Left ventricle myocardium inferior (tissue), 1 donor: ENCODE data around the gene TRIM28. TPM values are rescaled to one million over a fixed set of nuclear protein-coding genes. Genes with fewer than 3 reads are reported as not detected.
"Not testable (repeated sequence)": the region's sequence is repeated elsewhere in the genome, so short reads cannot be mapped to it uniquely, and the experiment has no call there.

ENCODE experiments used
- DNase-seq: peaks from one replicate; pipeline ENCODE4 v3.0.0-alpha.2; 2020
- H3K27ac ChIP-seq: fragments of 200-600 bp; replicated peaks from 2 replicates; pipeline ENCODE4 v1.8.0; 2021
- H3K27me3 ChIP-seq: fragments of 200-600 bp; 2 replicates; pipeline ENCODE4 v1.8.0; 2021; ENCODE audit warnings: low read depth
- H3K36me3 ChIP-seq: fragments of 200-600 bp; 2 replicates; pipeline ENCODE4 v1.8.0; 2021
- H3K4me1 ChIP-seq: fragments of 200-600 bp; 2 replicates; pipeline ENCODE4 v1.8.0; 2021
- H3K4me3 ChIP-seq: fragments of 200-600 bp; 2 replicates; pipeline ENCODE4 v1.8.0; 2021; ENCODE audit warnings: mild to moderate bottlenecking, moderate library complexity
- H3K9me3 ChIP-seq: fragments of 200-600 bp; replicated peaks from 2 replicates; pipeline ENCODE4 v1.8.0; 2021
- intact Hi-C: fragments of 100-400 bp; cut with micrococcal nuclease; formaldehyde crosslinking; loops from one replicate; pipeline ENCODE4 v1.11.0; 2022
- total RNA-seq: library from RNA; stranded (reverse); fragmentation: NEBNext Ultra II Directional; extraction: Animal tissue kit (Norgen Biotek cat#: 25700); gene quantifications from one replicate; pipeline ENCODE4 v1.2.1, GENCODE V29; 2021
- TF ChIP-seq, protein P1 (sequence below): fragments of 200-600 bp; IDR thresholded peaks from 2 replicates; pipeline ENCODE4 v1.8.0; 2021; ENCODE audit warnings: antibody characterized with exemption, mild to moderate bottlenecking, borderline replicate concordance
- donor health status: DM: no; HTN: yes; CAD: no; lungs with severe emphysema.

TRIM28 gene
- total RNA-seq, 1 donor from 2014 or later, result 136 TPM

DNA sequence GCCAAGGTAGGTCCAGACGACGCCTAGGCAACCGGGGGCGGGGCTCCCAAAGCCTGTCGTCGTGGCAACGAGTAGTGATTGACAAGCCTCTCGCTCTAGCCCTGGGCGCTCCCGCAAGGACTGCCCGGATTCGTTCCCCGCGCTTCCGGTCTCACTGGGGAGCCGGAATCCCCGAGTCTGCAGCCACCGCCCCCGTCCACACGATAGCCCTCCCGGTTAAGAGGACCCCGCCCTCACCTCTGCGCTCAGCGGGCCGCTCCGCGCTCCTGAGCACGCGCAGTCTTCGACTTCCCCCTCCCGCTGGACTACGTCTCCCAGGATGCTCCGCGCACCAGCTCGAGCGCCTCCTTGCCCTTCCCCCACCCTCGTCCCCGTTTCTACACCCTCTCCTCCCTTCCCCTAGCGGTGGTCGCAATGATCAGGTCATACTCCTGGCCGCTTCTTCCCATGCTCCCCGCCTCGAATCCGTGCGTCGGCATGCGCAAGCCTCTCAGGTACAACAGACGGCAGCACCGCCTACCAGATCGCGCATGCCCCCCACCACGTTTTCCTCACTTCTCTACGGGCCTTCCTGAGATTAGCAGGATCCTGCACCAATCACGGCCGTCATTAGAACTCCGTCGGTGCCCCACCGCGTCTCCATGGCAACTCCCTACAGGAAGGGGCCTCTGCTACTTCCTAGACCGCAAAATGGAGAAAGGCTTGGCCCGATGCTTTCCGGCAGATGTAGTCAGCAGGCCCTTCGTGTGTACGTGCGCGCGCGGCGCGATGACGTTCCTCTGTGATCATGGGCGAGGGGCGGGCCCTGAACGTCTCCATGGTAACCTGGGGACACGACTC, 29.2 kb downstream of the TRIM28 start, which contains the start of gene MZF1:
MZF1 (minus strand) TSS at position 518 of the 840 bp plus-strand sequence. CDS start 1,946 bp downstream, outside the sequence.
- intact Hi-C loops, result no loop called here
- Histone ChIP-seq H3K27me3 (no peaks in the 10 kb centered on the region), H3K4me3 (peak within 1 kb of the TSS; percentile 80), H3K27ac (peak within 1 kb of the TSS; percentile 95), H3K36me3 (peaks cover 27% of the 10 kb centered on the region), H3K9me3 (no peaks in the 10 kb centered on the region), H3K4me1 (peaks cover 46% of the 10 kb centered on the region)
- TF ChIP-seq, protein P1, sequence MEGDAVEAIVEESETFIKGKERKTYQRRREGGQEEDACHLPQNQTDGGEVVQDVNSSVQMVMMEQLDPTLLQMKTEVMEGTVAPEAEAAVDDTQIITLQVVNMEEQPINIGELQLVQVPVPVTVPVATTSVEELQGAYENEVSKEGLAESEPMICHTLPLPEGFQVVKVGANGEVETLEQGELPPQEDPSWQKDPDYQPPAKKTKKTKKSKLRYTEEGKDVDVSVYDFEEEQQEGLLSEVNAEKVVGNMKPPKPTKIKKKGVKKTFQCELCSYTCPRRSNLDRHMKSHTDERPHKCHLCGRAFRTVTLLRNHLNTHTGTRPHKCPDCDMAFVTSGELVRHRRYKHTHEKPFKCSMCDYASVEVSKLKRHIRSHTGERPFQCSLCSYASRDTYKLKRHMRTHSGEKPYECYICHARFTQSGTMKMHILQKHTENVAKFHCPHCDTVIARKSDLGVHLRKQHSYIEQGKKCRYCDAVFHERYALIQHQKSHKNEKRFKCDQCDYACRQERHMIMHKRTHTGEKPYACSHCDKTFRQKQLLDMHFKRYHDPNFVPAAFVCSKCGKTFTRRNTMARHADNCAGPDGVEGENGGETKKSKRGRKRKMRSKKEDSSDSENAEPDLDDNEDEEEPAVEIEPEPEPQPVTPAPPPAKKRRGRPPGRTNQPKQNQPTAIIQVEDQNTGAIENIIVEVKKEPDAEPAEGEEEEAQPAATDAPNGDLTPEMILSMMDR, result no peak
- DNase-seq, result peak; percentile 99

DNA sequence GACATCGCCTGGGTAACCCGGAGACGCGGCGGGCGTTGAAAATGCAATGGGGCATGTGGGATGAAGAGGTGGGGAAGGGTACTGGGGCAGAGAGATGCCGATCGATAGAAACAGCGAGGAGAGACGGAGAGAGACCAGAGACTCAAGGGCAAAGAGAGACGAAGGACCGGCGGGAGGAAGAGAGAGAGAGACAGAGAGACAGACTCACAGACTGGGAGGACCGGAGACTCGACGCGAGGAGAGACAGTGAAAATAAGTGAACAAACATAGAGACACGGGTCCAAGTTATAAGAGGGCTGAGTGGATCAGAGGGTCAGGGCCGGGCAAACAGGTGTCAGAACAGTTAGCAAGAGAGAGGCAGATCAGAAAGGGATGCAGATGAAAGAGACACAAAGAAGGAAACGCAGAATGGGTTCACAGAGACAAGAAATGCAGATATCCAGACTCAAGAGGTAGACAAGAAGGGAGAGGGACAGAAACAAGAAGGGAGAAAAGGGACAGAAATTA, 29.8 kb downstream of the TRIM28 start:
- Histone ChIP-seq H3K36me3 (peaks cover 24% of the 10 kb centered on the region), H3K4me3 (peak overlapping the region; percentile 80), H3K27ac (peak overlapping the region; percentile 95), H3K9me3 (no peaks in the 10 kb centered on the region), H3K4me1 (peaks cover 46% of the 10 kb centered on the region), H3K27me3 (no peaks in the 10 kb centered on the region)
- intact Hi-C loops, result no loop called here
- TF ChIP-seq, protein P1, result no peak
- DNase-seq, result no peak

DNA sequence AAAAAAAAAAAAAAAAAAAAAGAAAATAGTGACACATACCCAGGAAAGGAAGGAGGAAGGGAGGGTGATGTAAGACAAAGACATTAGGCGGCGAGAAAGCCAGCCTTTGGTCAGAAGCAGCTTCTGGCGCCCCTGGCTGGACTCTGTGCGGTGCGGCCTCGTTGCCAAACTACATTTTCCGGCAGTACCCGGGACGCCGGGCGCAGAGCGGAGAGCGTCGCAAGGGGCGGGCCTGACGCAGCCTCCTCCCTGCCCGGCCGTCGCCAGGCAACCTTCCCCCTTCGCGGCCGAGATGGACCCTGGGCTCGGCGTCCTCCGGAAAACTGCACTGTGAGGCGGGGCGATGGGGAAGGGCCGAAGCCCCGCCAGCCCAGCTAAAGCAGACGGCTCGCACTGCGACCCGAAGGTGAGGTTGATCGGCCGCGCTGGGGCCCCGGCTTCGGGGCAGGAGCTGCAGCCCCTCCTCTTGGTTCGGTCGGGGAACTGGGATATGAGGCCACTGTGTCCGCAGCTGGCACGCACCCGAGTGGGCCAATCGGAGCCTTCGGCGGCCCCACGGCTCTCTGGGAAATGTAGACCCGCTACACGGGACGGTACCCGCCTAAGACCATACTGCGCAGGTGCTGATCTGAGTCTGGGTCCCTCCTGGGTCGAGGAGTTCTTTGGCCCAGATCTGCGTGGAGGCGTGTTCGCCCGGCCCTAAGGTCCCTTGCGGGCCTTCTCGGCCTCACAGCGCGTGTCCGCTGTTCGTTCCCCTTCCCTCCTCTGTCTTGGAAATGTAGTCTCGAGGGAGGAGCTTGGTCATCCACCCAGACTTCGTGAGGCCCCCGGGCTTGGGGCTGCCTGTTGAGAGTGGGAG, 31.5 kb downstream of the TRIM28 start:
- H3K27me3 ChIP-seq, result no peaks in the 10 kb centered on the region
- peak; percentile 92 for DNase-seq
- H3K9me3 ChIP-seq, result no peaks in the 10 kb centered on the region
- H3K4me1 ChIP-seq, result peaks cover 46% of the 10 kb centered on the region
- TF ChIP-seq, protein P1, result peak; percentile 18
- intact Hi-C loops, result no loop called here
- H3K27ac ChIP-seq, result peak overlapping the region; percentile 95
- H3K4me3 ChIP-seq, result peak overlapping the region; percentile 80
- peaks cover 7% of the 10 kb centered on the region for H3K36me3 ChIP-seq

DNA sequence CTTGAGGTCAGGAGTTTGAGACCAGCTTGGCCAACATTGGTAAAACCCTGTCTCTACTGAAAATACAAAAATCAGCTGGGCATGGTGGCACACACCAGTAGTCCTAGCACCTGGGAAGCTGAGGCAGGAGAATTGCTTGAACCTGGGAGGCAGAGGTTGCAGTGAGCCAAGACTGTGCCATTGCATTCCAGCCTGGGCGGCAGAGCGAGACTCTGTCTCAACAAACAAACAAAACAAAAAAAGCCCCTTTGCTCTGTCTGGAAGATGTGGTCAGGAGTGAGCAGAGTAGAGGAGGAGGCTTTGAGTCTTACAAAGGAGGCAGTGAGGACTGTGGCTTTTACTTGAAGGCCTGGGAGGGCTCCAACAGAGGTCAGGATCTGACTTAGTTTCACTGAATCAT, 33.7 kb downstream of the TRIM28 start:
- DNase-seq, H3K9me3 ChIP-seq, H3K27me3 ChIP-seq, H3K4me3 ChIP-seq, intact Hi-C loops, H3K27ac ChIP-seq: not testable (repeated sequence)
- peaks cover 47% of the 10 kb centered on the region for H3K4me1 ChIP-seq
- H3K36me3 ChIP-seq, result peaks cover 12% of the 10 kb centered on the region

DNA sequence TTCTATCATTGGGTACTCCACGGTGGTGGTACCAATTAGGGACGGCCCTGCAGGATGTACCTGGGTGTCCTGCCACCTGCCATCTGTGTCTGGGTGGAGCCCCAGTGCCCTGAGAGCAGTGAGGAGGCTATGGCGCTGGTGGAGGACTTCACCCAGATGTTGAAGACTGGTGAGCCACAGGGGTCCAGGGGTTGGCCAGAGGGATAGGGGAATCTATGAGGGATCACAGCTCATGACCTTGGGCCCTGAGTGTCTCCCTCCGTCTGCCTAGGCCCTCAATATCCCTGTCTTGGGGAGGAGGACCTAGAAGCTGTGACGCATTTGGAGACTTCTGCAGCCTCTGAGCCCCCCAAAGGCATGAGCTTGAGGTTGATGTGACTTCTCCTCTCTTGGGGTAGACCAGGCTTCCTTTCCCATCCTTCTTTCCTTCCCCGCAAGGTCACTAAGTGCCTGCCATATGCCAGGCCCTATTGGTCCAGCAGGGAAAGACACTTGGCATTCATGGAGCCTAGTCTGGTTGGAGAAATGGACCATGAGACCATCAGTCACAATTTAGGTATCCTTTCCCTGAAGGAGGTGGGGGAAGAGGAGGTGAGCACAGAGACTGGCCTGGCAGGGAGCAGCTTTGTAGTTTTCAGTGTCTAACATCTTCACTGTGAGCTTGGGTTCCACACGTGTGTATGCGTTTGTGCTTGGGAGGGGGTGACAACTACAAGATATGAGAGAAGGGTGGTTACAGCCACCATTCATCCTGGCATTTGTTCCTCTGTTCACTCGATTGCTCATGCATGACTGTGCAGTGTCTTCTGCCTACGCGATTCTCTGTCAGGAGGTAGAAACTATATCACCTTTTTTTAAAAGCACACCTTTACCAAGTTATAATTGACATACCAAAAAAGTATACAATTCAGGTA, 34.4 kb downstream of the TRIM28 start:
- no peaks in the 10 kb centered on the region for H3K9me3 ChIP-seq
- peak overlapping the region; percentile 8 for H3K27ac ChIP-seq
- TF ChIP-seq, protein P1, result no peak
- intact Hi-C loops, result no loop called here
- no peaks in the 10 kb centered on the region for H3K27me3 ChIP-seq
- no peak overlapping the region for H3K4me3 ChIP-seq
- H3K4me1 ChIP-seq, result peaks cover 44% of the 10 kb centered on the region
- peaks cover 19% of the 10 kb centered on the region for H3K36me3 ChIP-seq
- peak; percentile 12 for DNase-seq
